ENCODE data around the gene CD38. TPM values are rescaled to one million over a fixed set of nuclear protein-coding genes. Genes with fewer than 3 reads are reported as not detected.
"Not testable (repeated sequence)": the region's sequence is repeated elsewhere in the genome, so short reads cannot be mapped to it uniquely, and the experiment has no call there.

The CD38 gene
- total RNA-seq, 6 donors from 2014 or later: 8.5 to 72.3 (median 28.3) TPM

GRCh38 chr4:15794426-15794825 is 16.3 kb downstream of the CD38 start:
- Histone ChIP-seq H3K27ac (no peak overlapping the region), H3K27me3 (no peaks in the 10 kb centered on the region), H3K4me3 (no peak overlapping the region), H3K36me3 (no peaks in the 10 kb centered on the region), H3K9me3 (no peaks in the 10 kb centered on the region), H3K4me1 (peaks cover 0 to 4% (median 1%) of the 10 kb centered on the region in 4 donors)
- no peak for ATAC-seq (ENCODE audit: low FRiP score in 2 of 2)
- WGBS, 2 donors: 82 to 88% methylated on average over 2 of the region's 2 CpGs
- DNase-seq: no peak
- no peak for TF ChIP-seq POLR2AphosphoS5 (IDR thresholded peaks at IDR 0.05)
- TF ChIP-seq POLR2A (IDR thresholded peaks at IDR 0.05): no peak
- no peak for TF ChIP-seq CTCF (IDR thresholded peaks at IDR 0.05)
- TF ChIP-seq EP300 (IDR thresholded peaks at IDR 0.05): no peak

DNA sequence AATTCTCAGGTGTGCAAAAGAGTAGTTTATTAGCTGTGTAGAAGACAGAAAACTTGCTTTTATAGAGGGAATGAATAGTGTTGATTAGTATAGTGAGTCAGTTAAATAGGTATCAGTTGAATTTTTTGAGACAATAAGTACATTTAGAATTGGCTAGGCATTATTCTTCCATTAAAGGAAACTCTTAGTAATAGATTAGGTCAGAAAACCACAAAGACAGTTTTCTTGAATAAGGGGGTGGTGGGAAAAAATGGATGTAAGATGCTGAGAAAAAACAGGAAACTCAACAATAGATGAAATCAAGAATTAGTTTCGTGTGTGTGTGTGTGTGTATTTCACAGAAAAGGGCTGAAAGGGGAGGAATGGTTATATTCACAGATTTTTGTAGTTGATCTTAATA is 16.8 kb downstream of the CD38 start:
- Histone ChIP-seq H3K36me3 (no peaks in the 10 kb centered on the region), H3K4me3 (no peak overlapping the region), H3K4me1 (peaks cover 0 to 7% (median 2%) of the 10 kb centered on the region in 4 donors), H3K27me3 (no peaks in the 10 kb centered on the region), H3K9me3 (no peaks in the 10 kb centered on the region), H3K27ac (no peak overlapping the region)
- DNase-seq (no peak), ATAC-seq (ENCODE audit: low FRiP score in 2 of 2) (no peak)
- WGBS, 2 donors: 43 to 70% methylated on average over 1 of the region's 1 CpG
- TF ChIP-seq POLR2AphosphoS5 (IDR thresholded peaks at IDR 0.05) (no peak), CTCF (IDR thresholded peaks at IDR 0.05) (no peak), POLR2A (IDR thresholded peaks at IDR 0.05) (no peak), EP300 (IDR thresholded peaks at IDR 0.05) (no peak)

GRCh38 chr4:15797320-15797719 is 19.2 kb downstream of the CD38 start:
- peaks cover 0 to 9% (median 2%) of the 10 kb centered on the region in 4 donors for H3K4me1 ChIP-seq
- no peaks in the 10 kb centered on the region for H3K36me3 ChIP-seq
- ATAC-seq (ENCODE audit: low FRiP score in 2 of 2): no peak
- TF ChIP-seq POLR2AphosphoS5 (IDR thresholded peaks at IDR 0.05): no peak
- TF ChIP-seq EP300 (IDR thresholded peaks at IDR 0.05): no peak
- TF ChIP-seq CTCF (IDR thresholded peaks at IDR 0.05): no peak
- TF ChIP-seq POLR2A (IDR thresholded peaks at IDR 0.05): no peak
- no peak overlapping the region for H3K27ac ChIP-seq
- WGBS, 2 donors: 79 to 86% methylated on average over 5 of the region's 5 CpGs
- DNase-seq: no peak
- H3K4me3 ChIP-seq: no peak overlapping the region
- no peaks in the 10 kb centered on the region for H3K27me3 ChIP-seq
- H3K9me3 ChIP-seq: no peaks in the 10 kb centered on the region

DNA sequence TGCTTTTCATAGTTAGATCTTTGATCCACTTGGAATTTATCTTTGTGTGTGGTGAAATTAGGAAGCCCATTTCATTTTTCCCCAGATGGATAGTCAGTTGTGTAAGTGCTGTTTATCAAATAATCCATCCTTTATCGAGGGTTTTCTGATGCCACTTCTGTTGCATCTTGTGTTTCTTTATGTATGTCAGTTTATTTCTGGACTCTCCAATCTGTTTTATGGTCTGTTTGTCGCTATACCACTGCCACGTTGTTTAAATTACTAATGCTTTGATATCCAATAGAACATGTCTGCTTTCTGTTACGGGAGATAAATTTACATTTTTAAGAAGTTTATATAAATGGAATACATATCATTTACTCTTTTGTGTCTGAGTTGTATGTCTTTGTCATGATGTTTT is 21.0 kb downstream of the CD38 start:
- no peak overlapping the region for H3K4me3 ChIP-seq
- no peak overlapping the region for H3K27ac ChIP-seq
- peaks cover 0 to 9% (median 2%) of the 10 kb centered on the region in 4 donors for H3K4me1 ChIP-seq
- DNase-seq (no peak), ATAC-seq (ENCODE audit: low FRiP score in 2 of 2) (no peak)
- WGBS, 2 donors: 80 to 81% methylated on average over 4 of the region's 4 CpGs
- no peaks in the 10 kb centered on the region for H3K9me3 ChIP-seq
- no peaks in the 10 kb centered on the region for H3K27me3 ChIP-seq
- H3K36me3 ChIP-seq: no peaks in the 10 kb centered on the region
- TF ChIP-seq EP300 (IDR thresholded peaks at IDR 0.05): no peak
- no peak for TF ChIP-seq POLR2AphosphoS5 (IDR thresholded peaks at IDR 0.05)
- TF ChIP-seq POLR2A (IDR thresholded peaks at IDR 0.05): no peak
- TF ChIP-seq CTCF (IDR thresholded peaks at IDR 0.05): no peak

- Histone ChIP-seq H3K27me3 (no peaks in the 10 kb centered on the region), H3K27ac (no peak overlapping the region), H3K4me1 (peaks cover 0 to 9% (median 2%) of the 10 kb centered on the region in 4 donors), H3K4me3 (no peak overlapping the region), H3K9me3 (no peaks in the 10 kb centered on the region), H3K36me3 (no peaks in the 10 kb centered on the region)
- TF ChIP-seq POLR2A (IDR thresholded peaks at IDR 0.05) (no peak), CTCF (IDR thresholded peaks at IDR 0.05) (no peak), POLR2AphosphoS5 (IDR thresholded peaks at IDR 0.05) (no peak), EP300 (IDR thresholded peaks at IDR 0.05) (no peak)
- ATAC-seq (ENCODE audit: low FRiP score in 2 of 2): no peak
- DNase-seq: no peak
- 45 to 46% methylated on average over 2 of the region's 2 CpGs for WGBS, 2 donors
Observed at GRCh38 chr4:15799701-15800100, 21.6 kb downstream of the CD38 start.

GRCh38 chr4:15802497-15802896 is 24.4 kb downstream of the CD38 start:
- H3K36me3 ChIP-seq; H3K27me3 ChIP-seq; H3K27ac ChIP-seq; ATAC-seq (ENCODE audit: low FRiP score in 2 of 2); H3K4me1 ChIP-seq; DNase-seq; H3K9me3 ChIP-seq; H3K4me3 ChIP-seq: not testable (repeated sequence)
